Neural cell (in vitro differentiated cells): Measurements from ENCODE around the gene DYDC2. TPM values are rescaled to one million over a fixed set of nuclear protein-coding genes. Genes with fewer than 3 reads are reported as not detected.

Experiments
- H2AFZ ChIP-seq: fragments of 200-600, 300-800 bp; sonication (generic), shearing (Covaris generic); 2 replicates; pipeline ENCODE4 v1.6.0; 2014; ENCODE audit warnings: low read depth, mild to moderate bottlenecking, antibody characterized with exemption, low read length, moderate library complexity
- H3F3A ChIP-seq: fragments of 200-600 bp; shearing (Covaris generic); 2 replicates; pipeline ENCODE4 v1.6.1; 2016; ENCODE audit warnings: mild to moderate bottlenecking, moderate library complexity, mixed read lengths, antibody characterized with exemption, low read length; ENCODE audit not compliant: insufficient read depth, poor library complexity, severe bottlenecking
- H3K27ac ChIP-seq: fragments of 200-600, 300-800 bp; sonication (generic), shearing (Covaris generic); 2 replicates; pipeline ENCODE4 v1.5.1; 2014; ENCODE audit warnings: mild to moderate bottlenecking, low read length, moderate library complexity
- H3K27me3 ChIP-seq: fragments of 300-800, 200-600 bp; sonication (generic), shearing (Covaris generic); 2 replicates; pipeline ENCODE4 v1.6.0; 2014; ENCODE audit warnings: mild to moderate bottlenecking, low read depth, low read length, moderate library complexity; ENCODE audit not compliant: insufficient read depth
- H3K36me3 ChIP-seq: fragments of 300-800, 200-600 bp; sonication (generic), shearing (Covaris generic); 2 replicates; pipeline ENCODE4 v1.5.1; 2014; ENCODE audit warnings: mild to moderate bottlenecking, antibody characterized with exemption, low read length, moderate library complexity; ENCODE audit not compliant: insufficient read depth
- H3K4me2 ChIP-seq: fragments of 300-800, 200-600 bp; sonication (generic), shearing (Covaris generic); 2 replicates; pipeline ENCODE4 v1.6.0; 2014; ENCODE audit warnings: mild to moderate bottlenecking, low read length
- H3K4me3 ChIP-seq: fragments of 300-800, 200-600 bp; sonication (generic), shearing (Covaris generic); 2 replicates; pipeline ENCODE4 v1.5.1; 2014; ENCODE audit warnings: mild to moderate bottlenecking, low read length, moderate library complexity
- H3K79me2 ChIP-seq: fragments of 200-600 bp; shearing (Covaris generic); replicated peaks from 2 replicates; pipeline ENCODE4 v1.6.0; 2014; ENCODE audit warnings: mild to moderate bottlenecking, low read length, moderate library complexity; ENCODE audit not compliant: insufficient read depth
- H3K9ac ChIP-seq: fragments of 300-800, 200-600 bp; sonication (generic), shearing (Covaris generic); 2 replicates; pipeline ENCODE4 v1.6.1; 2016; ENCODE audit warnings: mild to moderate bottlenecking, low read length, mixed read lengths
- H3K9me2 ChIP-seq: fragments of 200-600 bp; shearing (Covaris generic); 2 replicates; pipeline ENCODE4 v1.6.1; 2016; ENCODE audit warnings: mild to moderate bottlenecking, low read length, mixed read lengths; ENCODE audit not compliant: insufficient read depth
- H3K9me3 ChIP-seq: fragments of 200-600, 300-800 bp; sonication (generic), shearing (Covaris generic); 2 replicates; pipeline ENCODE4 v1.6.1; 2016; ENCODE audit warnings: mild to moderate bottlenecking, mixed run types, low read length, moderate library complexity, mixed read lengths
- H4K20me1 ChIP-seq: fragments of 200-600 bp; shearing (Covaris generic); 2 replicates; pipeline ENCODE4 v1.6.1; 2016; ENCODE audit warnings: mild to moderate bottlenecking, mixed run types; ENCODE audit not compliant: insufficient read depth
- EP300 ChIP-seq: fragments of 450-650 bp; conservative IDR thresholded peaks from 2 replicates; pipeline ENCODE4 v1.6.1; 2014; ENCODE audit warnings: antibody characterized with exemption, mild to moderate bottlenecking, moderate library complexity; ENCODE audit not compliant: poor library complexity, severe bottlenecking
- EZH2 ChIP-seq: fragments of 200-600, 300-800 bp; shearing (Covaris generic), sonication (generic); IDR thresholded peaks from 2 replicates; pipeline ENCODE4 v1.6.1; 2014; ENCODE audit warnings: antibody characterized with exemption, low read length, borderline replicate concordance, mild to moderate bottlenecking; ENCODE audit not compliant: insufficient read depth, poor library complexity, severe bottlenecking
- MXI1 ChIP-seq: fragments of 450-650 bp; conservative IDR thresholded peaks from 2 replicates; pipeline ENCODE4 v1.6.1; 2014; ENCODE audit warnings: antibody characterized with exemption, mild to moderate bottlenecking; ENCODE audit not compliant: poor library complexity, severe bottlenecking
- POLR2AphosphoS5 ChIP-seq: IDR thresholded peaks from 2 replicates; pipeline ENCODE4 v1.6.1; 2012
- RAD21 ChIP-seq: fragments of 450-650 bp; conservative IDR thresholded peaks from 2 replicates; pipeline ENCODE4 v1.6.1; 2014; ENCODE audit warnings: antibody characterized with exemption, mild to moderate bottlenecking, moderate library complexity
- SMC3 ChIP-seq: fragments of 450-650 bp; conservative IDR thresholded peaks from 2 replicates; pipeline ENCODE4 v1.6.1; 2014; ENCODE audit warnings: antibody characterized with exemption, mild to moderate bottlenecking, moderate library complexity; ENCODE audit not compliant: poor library complexity
- TAF1 ChIP-seq: IDR thresholded peaks from 2 replicates; pipeline ENCODE4 v1.6.1; 2012; ENCODE audit warnings: low read depth
- polyA plus RNA-seq: library from polyadenylated mRNA; depleted of rRNA; stranded (reverse); fragments of >200 nt; gene quantifications from 2 replicates; pipeline ENCODE4 v1.2.3, GENCODE V29; 2014
- TF ChIP-seq, protein P1 (sequence below): fragments of 450-650 bp; IDR thresholded peaks from 2 replicates; pipeline ENCODE4 v1.5.1; 2014; ENCODE audit warnings: antibody characterized with exemption, mild to moderate bottlenecking, moderate library complexity; ENCODE audit not compliant: poor library complexity, severe bottlenecking
- TF ChIP-seq, protein P2 (sequence below): IDR thresholded peaks from 2 replicates; pipeline ENCODE4 v1.6.1; 2012; ENCODE audit warnings: borderline replicate concordance

The DYDC2 gene
- polyA plus RNA-seq, 1 donor from 2014 or later, result 2.4 TPM

DNA sequence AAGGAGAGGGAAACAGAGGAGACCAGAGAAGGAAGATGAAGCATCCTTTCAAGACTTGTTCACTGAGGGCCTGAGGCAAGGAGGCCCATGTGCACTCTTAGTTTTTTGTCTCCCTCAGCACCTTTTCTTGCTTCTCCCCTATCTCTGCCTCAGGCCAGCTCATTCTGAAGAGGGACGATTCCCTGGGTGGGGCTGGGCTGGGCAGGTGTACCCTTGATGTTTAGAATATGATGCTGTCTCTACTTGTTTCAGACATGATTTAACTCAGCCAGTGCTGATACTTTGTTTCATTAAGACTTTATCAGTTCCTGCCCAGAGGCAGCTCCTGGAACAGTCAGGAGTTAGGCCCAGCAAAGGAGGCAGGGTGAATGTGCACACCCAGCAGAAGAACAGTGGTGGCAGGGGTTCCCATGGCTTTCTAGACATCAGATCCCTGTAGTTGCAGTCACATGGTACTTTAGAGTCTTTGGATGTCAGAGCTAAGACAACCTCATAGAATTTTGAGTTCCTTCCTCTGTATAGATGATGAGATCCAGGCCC lies 55.2 kb downstream of the DYDC2 start:
- no peaks in the 10 kb centered on the region for H3F3A ChIP-seq
- H3K27ac ChIP-seq, result no peak overlapping the region
- peaks cover 7% of the 10 kb centered on the region for H3K79me2 ChIP-seq
- H3K4me3 ChIP-seq, result no peak overlapping the region
- H3K9me2 ChIP-seq, result no peaks in the 10 kb centered on the region
- H4K20me1 ChIP-seq, result no peaks in the 10 kb centered on the region
- TF ChIP-seq, protein P1, sequence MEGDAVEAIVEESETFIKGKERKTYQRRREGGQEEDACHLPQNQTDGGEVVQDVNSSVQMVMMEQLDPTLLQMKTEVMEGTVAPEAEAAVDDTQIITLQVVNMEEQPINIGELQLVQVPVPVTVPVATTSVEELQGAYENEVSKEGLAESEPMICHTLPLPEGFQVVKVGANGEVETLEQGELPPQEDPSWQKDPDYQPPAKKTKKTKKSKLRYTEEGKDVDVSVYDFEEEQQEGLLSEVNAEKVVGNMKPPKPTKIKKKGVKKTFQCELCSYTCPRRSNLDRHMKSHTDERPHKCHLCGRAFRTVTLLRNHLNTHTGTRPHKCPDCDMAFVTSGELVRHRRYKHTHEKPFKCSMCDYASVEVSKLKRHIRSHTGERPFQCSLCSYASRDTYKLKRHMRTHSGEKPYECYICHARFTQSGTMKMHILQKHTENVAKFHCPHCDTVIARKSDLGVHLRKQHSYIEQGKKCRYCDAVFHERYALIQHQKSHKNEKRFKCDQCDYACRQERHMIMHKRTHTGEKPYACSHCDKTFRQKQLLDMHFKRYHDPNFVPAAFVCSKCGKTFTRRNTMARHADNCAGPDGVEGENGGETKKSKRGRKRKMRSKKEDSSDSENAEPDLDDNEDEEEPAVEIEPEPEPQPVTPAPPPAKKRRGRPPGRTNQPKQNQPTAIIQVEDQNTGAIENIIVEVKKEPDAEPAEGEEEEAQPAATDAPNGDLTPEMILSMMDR, result no peak
- TF ChIP-seq SMC3, result no peak
- TF ChIP-seq EP300, result no peak
- TF ChIP-seq, protein P2, sequence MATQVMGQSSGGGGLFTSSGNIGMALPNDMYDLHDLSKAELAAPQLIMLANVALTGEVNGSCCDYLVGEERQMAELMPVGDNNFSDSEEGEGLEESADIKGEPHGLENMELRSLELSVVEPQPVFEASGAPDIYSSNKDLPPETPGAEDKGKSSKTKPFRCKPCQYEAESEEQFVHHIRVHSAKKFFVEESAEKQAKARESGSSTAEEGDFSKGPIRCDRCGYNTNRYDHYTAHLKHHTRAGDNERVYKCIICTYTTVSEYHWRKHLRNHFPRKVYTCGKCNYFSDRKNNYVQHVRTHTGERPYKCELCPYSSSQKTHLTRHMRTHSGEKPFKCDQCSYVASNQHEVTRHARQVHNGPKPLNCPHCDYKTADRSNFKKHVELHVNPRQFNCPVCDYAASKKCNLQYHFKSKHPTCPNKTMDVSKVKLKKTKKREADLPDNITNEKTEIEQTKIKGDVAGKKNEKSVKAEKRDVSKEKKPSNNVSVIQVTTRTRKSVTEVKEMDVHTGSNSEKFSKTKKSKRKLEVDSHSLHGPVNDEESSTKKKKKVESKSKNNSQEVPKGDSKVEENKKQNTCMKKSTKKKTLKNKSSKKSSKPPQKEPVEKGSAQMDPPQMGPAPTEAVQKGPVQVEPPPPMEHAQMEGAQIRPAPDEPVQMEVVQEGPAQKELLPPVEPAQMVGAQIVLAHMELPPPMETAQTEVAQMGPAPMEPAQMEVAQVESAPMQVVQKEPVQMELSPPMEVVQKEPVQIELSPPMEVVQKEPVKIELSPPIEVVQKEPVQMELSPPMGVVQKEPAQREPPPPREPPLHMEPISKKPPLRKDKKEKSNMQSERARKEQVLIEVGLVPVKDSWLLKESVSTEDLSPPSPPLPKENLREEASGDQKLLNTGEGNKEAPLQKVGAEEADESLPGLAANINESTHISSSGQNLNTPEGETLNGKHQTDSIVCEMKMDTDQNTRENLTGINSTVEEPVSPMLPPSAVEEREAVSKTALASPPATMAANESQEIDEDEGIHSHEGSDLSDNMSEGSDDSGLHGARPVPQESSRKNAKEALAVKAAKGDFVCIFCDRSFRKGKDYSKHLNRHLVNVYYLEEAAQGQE, result no peak
- TF ChIP-seq RAD21, result no peak
- no peak for TF ChIP-seq EZH2
- no peak for TF ChIP-seq MXI1
- TF ChIP-seq TAF1, result no peak
- H2AFZ ChIP-seq, result no peak overlapping the region
- no peak overlapping the region for H3K9ac ChIP-seq
- no peak overlapping the region for H3K4me2 ChIP-seq
- no peaks in the 10 kb centered on the region for H3K9me3 ChIP-seq
- no peaks in the 10 kb centered on the region for H3K27me3 ChIP-seq
- H3K36me3 ChIP-seq, result no peaks in the 10 kb centered on the region

DNA sequence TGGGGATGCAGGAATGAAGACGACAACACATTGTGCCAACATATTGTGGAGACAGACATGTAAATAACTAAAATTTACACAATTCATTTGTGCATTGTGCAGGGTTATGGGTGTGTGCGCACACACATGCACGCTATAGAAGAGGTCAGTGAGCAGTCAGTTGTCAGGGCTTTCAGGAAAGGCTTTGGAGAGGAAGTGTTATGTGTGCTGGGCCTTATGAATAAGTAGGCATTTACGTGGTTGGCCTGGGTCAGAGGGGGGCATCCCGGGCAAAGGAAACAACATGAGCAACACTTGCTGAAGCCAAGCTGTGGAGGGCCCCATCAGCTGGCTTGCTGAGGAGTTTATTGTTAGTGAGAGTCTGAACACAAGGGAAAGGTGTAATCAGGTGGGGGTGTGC lies 55.9 kb downstream of the DYDC2 start:
- no peaks in the 10 kb centered on the region for H3K9me2 ChIP-seq
- H3K27me3 ChIP-seq, result no peaks in the 10 kb centered on the region
- H3F3A ChIP-seq, result no peaks in the 10 kb centered on the region
- H3K9me3 ChIP-seq, result no peaks in the 10 kb centered on the region
- no peak overlapping the region for H3K4me2 ChIP-seq
- no peak overlapping the region for H3K4me3 ChIP-seq
- H3K9ac ChIP-seq, result no peak overlapping the region
- H4K20me1 ChIP-seq, result no peaks in the 10 kb centered on the region
- H3K27ac ChIP-seq, result no peak overlapping the region
- no peaks in the 10 kb centered on the region for H3K36me3 ChIP-seq
- no peak overlapping the region for H2AFZ ChIP-seq
- H3K79me2 ChIP-seq, result peaks cover 7% of the 10 kb centered on the region
- TF ChIP-seq POLR2AphosphoS5 (no peak), MXI1 (no peak), EP300 (no peak), TAF1 (no peak), RAD21 (no peak), SMC3 (no peak), EZH2 (no peak)
- TF ChIP-seq, protein P1, result no peak
- TF ChIP-seq, protein P2, result no peak
